ENCODE measurements around the gene GPC4.
A peak's percentile ranks its signal among the peaks of the same experiment; 100 is the strongest.

Gene GPC4

DNA sequence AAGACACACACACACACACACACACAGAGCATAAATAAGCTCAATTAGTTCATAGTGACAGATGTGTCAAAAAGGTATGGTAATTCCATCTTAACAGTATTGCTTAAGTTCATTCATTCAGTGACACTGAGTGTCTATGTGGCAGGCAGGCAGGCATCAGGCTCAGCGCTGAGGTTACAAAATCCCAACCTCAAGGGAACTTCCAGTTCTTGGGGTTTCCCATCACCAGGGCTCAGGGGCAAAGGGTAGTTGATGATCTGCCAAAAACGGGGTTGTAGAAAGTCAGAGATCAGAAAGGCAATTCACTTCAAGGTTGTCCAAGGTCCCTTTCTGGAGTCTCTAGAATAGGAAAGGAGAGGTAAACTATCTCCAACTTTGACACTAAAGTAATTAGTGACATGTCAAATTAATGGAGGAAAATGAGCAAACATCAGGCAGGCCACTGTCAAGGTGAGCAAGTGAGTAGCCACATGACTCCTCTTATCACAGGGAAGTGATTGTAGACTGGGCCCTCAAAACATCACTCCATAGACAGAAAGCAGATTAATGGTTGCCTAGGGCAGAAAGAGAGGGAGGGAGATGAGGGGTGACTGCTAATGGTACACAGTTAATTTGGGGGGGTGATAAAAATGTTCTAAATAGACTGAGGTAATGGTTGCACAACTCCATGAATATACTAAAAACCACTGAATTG is 41.8 kb downstream of the GPC4 start:
- ChIA-PET POLR2A (no interaction called here), CTCF (interaction anchor here (0.6 kb wide), 1 partner anchor 1111 kb away, joined by 3 read pairs; no protein-coding TSS in a partner anchor)
- peaks cover 23% of the 10 kb centered on the region for H3K4me1 ChIP-seq (ENCODE audit: control insufficient read depth, insufficient read depth, low read length)
- no peak overlapping the region for H3K27ac ChIP-seq (ENCODE audit: extremely low read depth, low read depth, low read length)
- TF ChIP-seq, protein P1, sequence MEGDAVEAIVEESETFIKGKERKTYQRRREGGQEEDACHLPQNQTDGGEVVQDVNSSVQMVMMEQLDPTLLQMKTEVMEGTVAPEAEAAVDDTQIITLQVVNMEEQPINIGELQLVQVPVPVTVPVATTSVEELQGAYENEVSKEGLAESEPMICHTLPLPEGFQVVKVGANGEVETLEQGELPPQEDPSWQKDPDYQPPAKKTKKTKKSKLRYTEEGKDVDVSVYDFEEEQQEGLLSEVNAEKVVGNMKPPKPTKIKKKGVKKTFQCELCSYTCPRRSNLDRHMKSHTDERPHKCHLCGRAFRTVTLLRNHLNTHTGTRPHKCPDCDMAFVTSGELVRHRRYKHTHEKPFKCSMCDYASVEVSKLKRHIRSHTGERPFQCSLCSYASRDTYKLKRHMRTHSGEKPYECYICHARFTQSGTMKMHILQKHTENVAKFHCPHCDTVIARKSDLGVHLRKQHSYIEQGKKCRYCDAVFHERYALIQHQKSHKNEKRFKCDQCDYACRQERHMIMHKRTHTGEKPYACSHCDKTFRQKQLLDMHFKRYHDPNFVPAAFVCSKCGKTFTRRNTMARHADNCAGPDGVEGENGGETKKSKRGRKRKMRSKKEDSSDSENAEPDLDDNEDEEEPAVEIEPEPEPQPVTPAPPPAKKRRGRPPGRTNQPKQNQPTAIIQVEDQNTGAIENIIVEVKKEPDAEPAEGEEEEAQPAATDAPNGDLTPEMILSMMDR (tag by site-specific recombination; IDR thresholded peaks at IDR 0.05) = no peak
- no peak for TF ChIP-seq ZNF391 (tag by site-specific recombination; IDR thresholded peaks at IDR 0.05; ENCODE audit: borderline replicate concordance, low read depth)
- no peak for TF ChIP-seq ZNF155 (tag by site-specific recombination; IDR thresholded peaks at IDR 0.05)
- peak; percentile 78 for TF ChIP-seq ZXDB (tag by site-specific recombination; IDR thresholded peaks at IDR 0.05)
- TF ChIP-seq REPIN1 (tag by site-specific recombination; IDR thresholded peaks at IDR 0.05; ENCODE audit: low read depth) = no peak
- peak; percentile 77 for TF ChIP-seq FEZF1 (tag by site-specific recombination; IDR thresholded peaks at IDR 0.05)
- no peak for TF ChIP-seq ZNF146 (tag by site-specific recombination; IDR thresholded peaks at IDR 0.05)
- no peak for TF ChIP-seq ZSCAN4 (tag by site-specific recombination; IDR thresholded peaks at IDR 0.05)
- TF ChIP-seq, protein P2, sequence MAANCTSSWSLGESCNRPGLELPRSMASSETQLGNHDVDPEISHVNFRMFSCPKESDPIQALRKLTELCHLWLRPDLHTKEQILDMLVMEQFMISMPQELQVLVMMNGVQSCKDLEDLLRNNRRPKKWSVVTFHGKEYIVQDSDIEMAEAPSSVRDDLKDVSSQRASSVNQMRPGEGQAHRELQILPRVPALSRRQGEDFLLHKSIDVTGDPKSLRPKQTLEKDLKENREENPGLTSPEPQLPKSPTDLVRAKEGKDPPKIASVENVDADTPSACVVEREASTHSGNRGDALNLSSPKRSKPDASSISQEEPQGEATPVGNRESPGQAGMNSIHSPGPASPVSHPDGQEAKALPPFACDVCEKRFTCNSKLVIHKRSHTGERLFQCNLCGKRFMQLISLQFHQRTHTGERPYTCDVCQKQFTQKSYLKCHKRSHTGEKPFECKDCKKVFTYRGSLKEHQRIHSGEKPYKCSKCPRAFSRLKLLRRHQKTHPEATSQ (tag by site-specific recombination; IDR thresholded peaks at IDR 0.05) = no peak
- TF ChIP-seq ZNF777 (tag by site-specific recombination; IDR thresholded peaks at IDR 0.05; ENCODE audit: borderline replicate concordance) = no peak
- TF ChIP-seq ZNF16 (tag by site-specific recombination; IDR thresholded peaks at IDR 0.05; ENCODE audit: low read depth) = no peak
- TF ChIP-seq ZNF626 (tag by site-specific recombination; IDR thresholded peaks at IDR 0.05) = no peak
- no peak for TF ChIP-seq ZNF707 (tag by site-specific recombination; IDR thresholded peaks at IDR 0.05)
- no peak for TF ChIP-seq MZF1 (tag by site-specific recombination; IDR thresholded peaks at IDR 0.05; ENCODE audit: borderline replicate concordance)
- TF ChIP-seq ZNF514 (tag by site-specific recombination; IDR thresholded peaks at IDR 0.05) = no peak
- TF ChIP-seq, protein P3, sequence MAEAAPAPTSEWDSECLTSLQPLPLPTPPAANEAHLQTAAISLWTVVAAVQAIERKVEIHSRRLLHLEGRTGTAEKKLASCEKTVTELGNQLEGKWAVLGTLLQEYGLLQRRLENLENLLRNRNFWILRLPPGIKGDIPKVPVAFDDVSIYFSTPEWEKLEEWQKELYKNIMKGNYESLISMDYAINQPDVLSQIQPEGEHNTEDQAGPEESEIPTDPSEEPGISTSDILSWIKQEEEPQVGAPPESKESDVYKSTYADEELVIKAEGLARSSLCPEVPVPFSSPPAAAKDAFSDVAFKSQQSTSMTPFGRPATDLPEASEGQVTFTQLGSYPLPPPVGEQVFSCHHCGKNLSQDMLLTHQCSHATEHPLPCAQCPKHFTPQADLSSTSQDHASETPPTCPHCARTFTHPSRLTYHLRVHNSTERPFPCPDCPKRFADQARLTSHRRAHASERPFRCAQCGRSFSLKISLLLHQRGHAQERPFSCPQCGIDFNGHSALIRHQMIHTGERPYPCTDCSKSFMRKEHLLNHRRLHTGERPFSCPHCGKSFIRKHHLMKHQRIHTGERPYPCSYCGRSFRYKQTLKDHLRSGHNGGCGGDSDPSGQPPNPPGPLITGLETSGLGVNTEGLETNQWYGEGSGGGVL (tag by site-specific recombination; IDR thresholded peaks at IDR 0.05) = peak; percentile 49
- TF ChIP-seq OSR2 (tag by site-specific recombination; IDR thresholded peaks at IDR 0.05) = 0 out of 2 replicates have a peak, but pooled peaks have one; percentile 17
- TF ChIP-seq ZNF48 (tag by site-specific recombination; IDR thresholded peaks at IDR 0.05) = no peak
- TF ChIP-seq KLF9 (tag by site-specific recombination; IDR thresholded peaks at IDR 0.05; ENCODE audit: low read depth) = no peak
- no peak for TF ChIP-seq ZNF830 (tag by site-specific recombination; IDR thresholded peaks at IDR 0.05; ENCODE audit: low read depth)
- TF ChIP-seq PRDM6 (tag by site-specific recombination; IDR thresholded peaks at IDR 0.05) = peak; percentile 36; the same call in 1 of the 2 replicates
- no peak for TF ChIP-seq ZNF580 (tag by site-specific recombination; IDR thresholded peaks at IDR 0.05)
- no peak for TF ChIP-seq ZNF211 (tag by site-specific recombination; IDR thresholded peaks at IDR 0.05; ENCODE audit: low read depth)
- H3K4me3 ChIP-seq (ENCODE audit: low read depth, low read length) = no peak overlapping the region
- no peaks in the 10 kb centered on the region for H3K36me3 ChIP-seq (ENCODE audit: control insufficient read depth in 2 of 2, insufficient read depth in 1 of 2, low read length in 2 of 2)
- H3K9me3 ChIP-seq (ENCODE audit: control insufficient read depth, insufficient read depth, low read depth, low read length) = no peaks in the 10 kb centered on the region

Data from HEK293 (cell line).